GM12891 (cell line): Measurements from ENCODE around the gene PRRC1. TPM values are rescaled to one million over a fixed set of nuclear protein-coding genes. Genes with fewer than 3 reads are reported as not detected.

Experiments
- DNase-seq: peaks from one replicate; pipeline ENCODE4 v3.0.0; 2011; ENCODE audit warnings: low spot score; ENCODE audit not compliant: insufficient read length
- FAIRE-seq: peaks from 2 replicates; lab custom pipeline; 2011; peaks lifted over from hg19 to GRCh38; lab: Jason Lieb, UNC
- PAX5 ChIP-seq: IDR thresholded peaks from 2 replicates; pipeline ENCODE4 v1.6.1; 2011; ENCODE audit warnings: low read length, moderate library complexity, mild to moderate bottlenecking; ENCODE audit not compliant: insufficient read depth, severe bottlenecking
- POLR2A ChIP-seq: IDR thresholded peaks from 2 replicates; pipeline ENCODE4 v1.6.1; 2011; ENCODE audit warnings: low read depth, low read length, control low read depth
- POLR2AphosphoS5 ChIP-seq: IDR thresholded peaks from 2 replicates; pipeline ENCODE4 v1.6.1; 2011; ENCODE audit warnings: low read depth, low read length, control low read depth
- POU2F2 ChIP-seq: IDR thresholded peaks from 2 replicates; pipeline ENCODE4 v1.6.1; 2011; ENCODE audit warnings: low read depth, mild to moderate bottlenecking, control low read depth, low read length, moderate library complexity
- SPI1 ChIP-seq: IDR thresholded peaks from 2 replicates; pipeline ENCODE4 v1.6.1; 2011; ENCODE audit warnings: low read depth, low read length, control low read depth
- TAF1 ChIP-seq: IDR thresholded peaks from 2 replicates; pipeline ENCODE4 v1.6.1; 2011; ENCODE audit warnings: low read depth, low read length, control low read depth
- polyA plus RNA-seq: library from polyadenylated mRNA; unstranded; fragments of >200 nt; gene quantifications from one replicate; pipeline ENCODE4 v1.2.1, GENCODE V29; 2012; ENCODE audit warnings: low read depth, missing spikeins, inconsistent platforms; ENCODE audit not compliant: missing spikeins

PRRC1 gene
- polyA plus RNA-seq: 19.0 TPM

DNA sequence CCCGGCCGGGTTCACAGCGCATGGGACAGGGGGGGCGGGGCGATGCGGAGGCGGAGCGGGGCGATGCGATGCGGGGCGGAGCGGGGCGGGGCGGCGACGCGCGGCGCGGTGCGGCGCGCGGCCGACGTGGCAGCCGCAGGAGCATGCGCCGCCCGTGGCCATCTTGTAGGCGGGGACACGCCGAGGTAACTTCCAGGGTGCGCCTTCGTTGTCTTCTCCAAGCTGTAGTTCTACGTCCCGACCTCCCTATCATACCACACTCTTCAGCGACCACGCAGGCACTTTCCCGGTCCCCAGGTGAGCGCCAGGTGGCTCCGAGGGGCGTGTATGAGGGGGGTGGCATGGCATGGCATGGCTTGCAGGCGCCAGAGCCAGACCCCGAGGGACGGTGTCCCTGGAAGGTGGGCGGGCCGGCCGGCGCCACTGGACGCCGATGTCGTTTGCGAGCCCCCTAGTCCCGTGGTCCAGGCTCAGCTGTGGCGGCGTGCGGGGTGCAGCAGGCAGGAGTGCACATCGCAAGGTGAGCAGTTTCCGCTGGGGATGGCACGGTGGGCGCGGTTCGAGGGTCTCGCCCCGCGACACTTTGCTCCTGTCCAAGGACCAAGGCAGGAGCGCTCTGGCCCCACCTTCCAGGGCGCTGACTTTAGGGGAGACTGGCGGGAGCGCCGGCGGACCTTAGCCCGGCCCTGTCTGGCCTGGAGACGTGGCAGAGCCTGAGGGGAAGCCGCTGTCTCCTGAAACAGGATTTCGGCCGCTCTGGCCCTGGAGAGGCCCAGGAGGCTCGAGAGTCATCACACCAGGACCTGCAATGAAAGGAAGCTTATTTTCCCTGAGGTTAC is at the start of gene PRRC1:
Gene PRRC1 (plus strand): TSS at position 161 of the 839 bp plus-strand sequence. CDS start 5,840 bp downstream, outside the sequence.
- peak; percentile 78 for TF ChIP-seq POLR2AphosphoS5
- TF ChIP-seq TAF1: no peak; the same call in 1 of the 2 replicates
- peak; percentile 81 for TF ChIP-seq POLR2A
- no peak for TF ChIP-seq POU2F2
- peak; percentile 69 for DNase-seq
- peak; percentile 97 for FAIRE-seq

DNA sequence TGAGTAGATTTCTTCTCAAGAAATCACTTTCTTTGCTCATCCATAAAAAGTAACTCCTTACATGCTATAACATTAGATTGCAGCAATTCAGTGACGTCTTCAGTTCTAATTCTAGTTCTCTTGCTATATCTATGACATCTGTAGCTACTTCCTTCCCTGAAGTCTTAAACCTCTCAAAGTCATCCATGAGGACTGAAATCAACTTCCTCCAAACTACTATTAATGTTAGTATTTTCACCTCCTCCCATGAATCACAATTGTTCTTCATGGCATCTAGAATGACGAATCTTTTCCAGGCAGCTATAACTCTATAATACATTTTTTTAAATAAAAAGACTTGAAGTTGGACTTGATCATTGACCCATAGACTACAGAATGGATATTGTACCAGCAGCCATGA is 46.2 kb upstream of the PRRC1 start:
- no peak for FAIRE-seq
- DNase-seq: no peak
- TF ChIP-seq POLR2AphosphoS5 (no peak), SPI1 (no peak), TAF1 (no peak), POLR2A (no peak), PAX5 (no peak), POU2F2 (no peak)

DNA sequence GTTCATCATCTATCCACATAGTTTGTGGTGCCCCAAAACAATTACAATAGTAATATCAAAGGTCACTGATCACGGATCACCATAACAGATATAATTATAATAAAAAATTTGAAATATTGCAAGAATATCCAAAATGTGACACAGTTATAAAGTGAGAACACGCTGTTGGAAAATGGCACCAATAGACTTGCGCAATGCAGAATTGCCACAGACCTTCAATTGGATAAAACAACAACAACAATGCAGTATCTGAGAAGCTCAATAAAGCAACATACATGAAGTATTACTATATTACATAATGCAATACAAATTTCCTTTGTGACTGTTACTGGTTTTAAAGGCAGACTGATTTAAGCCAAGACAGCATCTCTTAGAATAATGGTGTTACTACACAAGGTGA is 44.7 kb upstream of the PRRC1 start:
- FAIRE-seq (no peak), DNase-seq (no peak)
- TF ChIP-seq POLR2A: no peak
- no peak for TF ChIP-seq POU2F2
- TF ChIP-seq PAX5: no peak
- TF ChIP-seq TAF1: no peak
- TF ChIP-seq SPI1: no peak
- TF ChIP-seq POLR2AphosphoS5: no peak

DNA sequence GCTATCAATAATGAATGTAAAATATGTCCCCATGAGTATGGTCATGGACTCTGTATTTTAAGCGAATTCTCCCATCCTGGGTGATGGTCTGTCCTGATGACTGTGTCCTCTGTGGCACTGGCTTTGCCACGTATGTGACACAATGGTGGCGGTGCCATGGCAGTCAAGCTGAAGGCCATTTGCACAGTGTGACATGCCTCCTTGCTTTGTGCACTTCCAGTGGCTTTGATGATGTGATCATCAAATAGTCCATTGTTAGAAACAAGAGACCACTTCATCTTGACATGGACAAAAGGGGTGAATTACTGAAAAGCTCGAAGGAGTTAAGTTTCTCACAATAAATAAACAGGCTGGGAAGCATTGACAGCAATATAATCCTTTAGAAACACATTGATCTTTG is 31.0 kb upstream of the PRRC1 start:
- DNase-seq (no peak), FAIRE-seq (no peak)
- no peak for TF ChIP-seq POLR2A
- no peak for TF ChIP-seq POLR2AphosphoS5
- no peak for TF ChIP-seq PAX5
- no peak for TF ChIP-seq SPI1
- no peak for TF ChIP-seq POU2F2
- TF ChIP-seq TAF1: no peak

DNA sequence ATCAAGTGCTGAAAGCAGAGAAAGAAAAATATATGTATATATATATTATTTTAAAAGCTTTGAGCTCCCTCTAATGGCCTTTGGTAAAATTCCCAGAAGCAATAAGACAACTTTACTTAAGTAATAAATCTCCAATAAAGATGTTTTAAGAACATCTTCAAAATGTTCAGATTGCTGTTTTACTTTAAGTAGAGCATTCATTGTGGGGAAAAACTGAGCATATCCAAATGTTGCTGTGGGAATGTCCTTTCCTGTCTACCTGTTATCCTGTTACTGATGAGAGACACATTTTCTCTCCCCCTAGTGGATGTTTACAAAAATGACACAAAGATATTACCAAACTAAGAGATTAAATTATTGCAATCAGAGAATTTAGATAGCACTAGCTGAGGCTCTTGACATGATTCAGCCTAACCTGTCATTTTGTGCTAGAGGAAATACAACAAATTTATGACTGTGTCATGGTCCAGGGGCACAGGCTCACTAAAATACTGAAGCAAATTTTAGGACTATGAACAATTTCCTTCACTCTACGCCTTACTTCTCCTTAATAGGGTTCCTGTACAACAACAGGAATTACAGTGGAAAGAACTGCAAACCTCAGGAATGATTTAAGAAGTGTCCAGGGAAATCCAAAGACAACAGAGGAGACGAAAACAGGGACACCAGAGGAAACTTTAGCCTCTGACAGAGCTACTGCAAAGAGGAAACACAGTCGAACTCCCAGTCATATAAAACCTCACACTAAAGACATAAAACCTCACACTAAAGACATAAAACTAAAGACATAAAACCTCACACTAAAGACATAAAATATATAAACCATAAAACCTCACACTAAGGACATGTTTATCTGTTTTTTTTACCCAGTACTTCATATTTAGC is 24.3 kb upstream of the PRRC1 start:
- FAIRE-seq: peak; percentile 63

DNA sequence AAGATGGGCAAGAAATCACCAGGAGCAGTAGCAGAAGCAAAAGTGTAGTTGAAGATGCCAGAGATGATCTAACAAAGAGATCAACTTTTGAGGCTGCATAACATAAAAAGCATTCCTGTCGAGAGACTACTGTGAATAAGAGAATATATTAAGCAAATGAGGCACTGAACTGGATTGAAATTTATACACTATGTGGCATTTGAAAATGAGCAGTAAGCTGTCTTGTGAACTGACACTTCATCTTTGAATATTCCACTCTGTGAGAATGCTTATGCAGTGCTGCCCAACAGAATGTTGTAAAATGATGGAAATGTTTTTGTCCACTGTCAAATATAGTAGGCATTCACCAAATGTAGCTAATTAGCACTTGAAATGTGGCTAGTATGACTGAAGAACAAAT is 18.9 kb upstream of the PRRC1 start:
- TF ChIP-seq POU2F2: no peak
- no peak for TF ChIP-seq TAF1
- TF ChIP-seq SPI1: no peak
- no peak for TF ChIP-seq PAX5
- TF ChIP-seq POLR2AphosphoS5: no peak
- no peak for TF ChIP-seq POLR2A
- DNase-seq (no peak), FAIRE-seq (no peak)

More for the DNA sequence above, 24.3 kb upstream of the PRRC1 start:
- DNase-seq: no peak
- TF ChIP-seq SPI1 (no peak), POLR2AphosphoS5 (no peak)

DNA sequence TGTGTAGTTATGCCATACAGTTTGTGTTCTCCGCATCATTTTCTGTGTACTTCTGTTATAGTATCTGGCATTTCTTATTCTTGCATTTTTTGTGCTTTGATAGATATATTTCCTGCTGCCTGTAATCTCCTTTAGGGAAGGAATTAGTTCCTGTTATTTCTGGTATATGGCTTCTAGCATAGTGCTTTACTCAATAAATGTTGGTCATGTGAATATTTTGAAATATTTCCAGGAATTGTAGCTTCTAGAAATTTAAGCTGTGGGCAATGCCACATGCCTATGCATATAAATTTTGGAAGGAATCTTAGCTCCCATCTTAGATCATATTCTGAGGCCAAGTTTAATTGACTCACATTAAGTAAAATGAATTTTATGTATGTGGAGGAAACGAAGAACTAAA is 11.5 kb upstream of the PRRC1 start:
- DNase-seq (no peak), FAIRE-seq (no peak)
- TF ChIP-seq TAF1 (no peak), SPI1 (no peak), POLR2AphosphoS5 (no peak), POLR2A (no peak), PAX5 (no peak), POU2F2 (no peak)

DNA sequence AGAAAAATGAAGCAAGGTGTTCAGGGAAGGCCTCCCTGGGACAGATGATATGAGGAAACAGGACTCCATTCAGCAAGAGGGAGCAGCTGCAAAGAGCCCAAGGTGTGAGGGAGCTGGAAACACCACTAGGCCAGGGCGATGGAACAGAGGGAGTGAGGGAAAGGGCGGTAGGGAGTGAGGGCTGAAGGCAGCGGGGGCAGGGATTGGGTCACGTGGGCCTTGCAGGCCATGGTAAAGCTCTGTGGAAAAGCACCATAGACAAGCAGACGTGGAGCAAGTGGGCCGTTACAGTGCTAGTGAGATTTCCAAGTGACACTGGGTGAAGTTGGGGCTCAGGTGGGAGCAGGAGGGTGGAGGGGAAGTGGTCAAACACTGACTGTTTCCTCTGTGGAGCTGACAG is 10.8 kb upstream of the PRRC1 start:
- DNase-seq (no peak), FAIRE-seq (no peak)
- TF ChIP-seq TAF1: no peak
- no peak for TF ChIP-seq POLR2AphosphoS5
- no peak for TF ChIP-seq PAX5
- TF ChIP-seq POLR2A: no peak
- TF ChIP-seq SPI1: no peak
- no peak for TF ChIP-seq POU2F2

DNA sequence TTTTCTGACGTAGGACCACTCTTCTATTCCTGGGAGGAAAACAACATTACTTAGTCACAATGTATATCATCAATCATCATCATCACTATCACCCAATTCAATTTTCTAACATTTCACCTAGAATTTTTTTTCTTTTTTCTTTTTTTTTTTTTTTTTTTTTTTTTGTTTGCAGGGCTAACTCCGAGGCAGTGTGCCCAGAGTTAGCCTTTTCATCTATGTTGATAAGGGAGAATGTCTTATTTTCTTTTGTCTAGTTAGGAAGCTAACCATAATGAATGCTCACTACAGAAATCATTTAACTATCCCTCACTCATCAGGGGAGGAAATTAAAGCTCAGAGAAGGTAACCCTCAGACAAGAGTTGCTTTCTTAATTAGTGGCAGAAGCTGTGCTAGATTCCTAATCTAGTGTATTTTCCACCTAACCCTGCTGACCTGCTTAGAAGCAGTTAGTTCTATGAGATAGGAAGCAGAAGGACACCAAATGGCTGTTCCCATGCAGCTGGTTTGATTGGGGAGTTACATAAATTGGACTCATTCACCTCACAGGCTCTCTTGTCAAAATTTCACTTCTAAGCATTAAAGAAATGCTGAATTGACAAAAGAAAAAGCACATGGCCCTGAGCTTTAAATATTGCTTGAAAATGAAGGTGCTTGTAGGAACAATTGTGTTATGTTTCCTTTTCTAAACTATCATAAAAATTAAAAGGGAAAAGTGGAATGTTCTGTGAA is 8.6 kb upstream of the PRRC1 start:
- TF ChIP-seq POU2F2: no peak
- no peak for TF ChIP-seq SPI1
- no peak for TF ChIP-seq PAX5
- no peak for TF ChIP-seq POLR2A
- no peak for TF ChIP-seq POLR2AphosphoS5
- no peak for TF ChIP-seq TAF1
- DNase-seq: no peak
- FAIRE-seq: no peak
